Measurements from ENCODE around the gene SLC5A10. TPM values are rescaled to one million over a fixed set of nuclear protein-coding genes. Genes with fewer than 3 reads are reported as not detected.
A peak's percentile ranks its signal among the peaks of the same experiment; 100 is the strongest.

The SLC5A10 gene
- polyA plus RNA-seq, 1 of the 3 experiments (the other 2 are of a cell fraction): not detected

DNA sequence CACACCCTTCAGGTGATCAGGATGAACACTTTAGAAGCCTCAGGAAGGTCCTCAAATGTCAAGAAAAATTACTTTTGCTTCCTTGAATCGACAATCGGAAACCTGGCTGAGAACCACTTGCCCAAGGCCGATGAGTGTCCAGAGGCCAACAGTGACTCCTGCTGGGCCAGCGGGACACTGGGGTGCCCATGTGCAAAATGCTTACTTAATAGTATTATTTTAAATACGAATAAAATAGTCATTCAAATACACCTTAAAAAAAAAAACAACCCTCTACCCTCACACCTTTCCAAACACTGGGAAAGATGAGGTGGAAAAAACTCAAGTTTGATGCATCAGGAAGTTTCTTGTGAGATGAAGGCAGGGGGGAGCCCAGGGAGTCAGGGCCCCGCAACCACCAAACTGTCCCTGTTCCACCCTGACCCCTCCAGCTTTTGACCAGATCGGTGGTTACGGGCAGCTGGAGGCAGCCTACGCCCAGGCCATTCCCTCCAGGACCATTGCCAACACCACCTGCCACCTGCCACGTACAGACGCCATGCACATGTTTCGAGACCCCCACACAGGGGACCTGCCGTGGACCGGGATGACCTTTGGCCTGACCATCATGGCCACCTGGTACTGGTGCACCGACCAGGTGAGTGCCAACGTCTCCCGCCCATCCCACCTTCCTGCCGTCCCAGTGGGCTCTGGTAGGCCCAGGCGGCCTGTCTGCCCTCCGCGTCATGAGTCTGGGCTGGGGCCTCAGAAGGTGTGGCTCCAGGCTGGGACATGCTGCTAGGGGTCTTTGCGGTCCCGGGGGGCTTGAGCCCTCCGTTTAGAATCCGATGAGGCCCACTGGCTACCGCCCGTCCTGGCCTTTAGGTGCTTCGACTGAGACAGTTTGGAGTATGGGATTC is 18.9 kb downstream of the SLC5A10 start:
- H3K36me3 ChIP-seq (replicated peaks in 1 of 2; ENCODE audit: control insufficient read depth in 1 of 2, insufficient read depth in 2 of 2, low read length in 1 of 2): peaks cover 0 to 6% of the 10 kb centered on the region in 2 experiments
- no peaks in the 10 kb centered on the region for H3K79me2 ChIP-seq (ENCODE audit: insufficient read depth)
- H3K27me3 ChIP-seq (ENCODE audit: insufficient read depth): no peaks in the 10 kb centered on the region
- no peak overlapping the region for H2AFZ ChIP-seq (ENCODE audit: low read depth)
- no peak for TF ChIP-seq POLR2AphosphoS5 (IDR thresholded peaks at IDR 0.05; ENCODE audit: low read depth, low read length)
- TF ChIP-seq, protein P1, sequence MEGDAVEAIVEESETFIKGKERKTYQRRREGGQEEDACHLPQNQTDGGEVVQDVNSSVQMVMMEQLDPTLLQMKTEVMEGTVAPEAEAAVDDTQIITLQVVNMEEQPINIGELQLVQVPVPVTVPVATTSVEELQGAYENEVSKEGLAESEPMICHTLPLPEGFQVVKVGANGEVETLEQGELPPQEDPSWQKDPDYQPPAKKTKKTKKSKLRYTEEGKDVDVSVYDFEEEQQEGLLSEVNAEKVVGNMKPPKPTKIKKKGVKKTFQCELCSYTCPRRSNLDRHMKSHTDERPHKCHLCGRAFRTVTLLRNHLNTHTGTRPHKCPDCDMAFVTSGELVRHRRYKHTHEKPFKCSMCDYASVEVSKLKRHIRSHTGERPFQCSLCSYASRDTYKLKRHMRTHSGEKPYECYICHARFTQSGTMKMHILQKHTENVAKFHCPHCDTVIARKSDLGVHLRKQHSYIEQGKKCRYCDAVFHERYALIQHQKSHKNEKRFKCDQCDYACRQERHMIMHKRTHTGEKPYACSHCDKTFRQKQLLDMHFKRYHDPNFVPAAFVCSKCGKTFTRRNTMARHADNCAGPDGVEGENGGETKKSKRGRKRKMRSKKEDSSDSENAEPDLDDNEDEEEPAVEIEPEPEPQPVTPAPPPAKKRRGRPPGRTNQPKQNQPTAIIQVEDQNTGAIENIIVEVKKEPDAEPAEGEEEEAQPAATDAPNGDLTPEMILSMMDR (IDR thresholded peaks at IDR 0.05): peak; percentile 31; the same call in 1 of the 2 replicates
- WGBS (ENCODE audit: low lambda C conversion rate): 91% methylated on average over 18 of the region's 28 CpGs
- DNase-seq: no peak
- no peaks in the 10 kb centered on the region for H4K20me1 ChIP-seq (ENCODE audit: insufficient read depth)
- no peak overlapping the region for H3K4me2 ChIP-seq
- H3F3A ChIP-seq (replicated peaks; ENCODE audit: insufficient read depth): peaks cover 4% of the 10 kb centered on the region
- H3K4me3 ChIP-seq (ENCODE audit: low read depth in 2 of 2, low read length in 1 of 2): no peak overlapping the region
- no peaks in the 10 kb centered on the region for H3K9me2 ChIP-seq
- ChIA-PET CTCF (interaction anchor here (1.4 to 1.9 kb wide), 3 partner anchors 10 to 15 kb away, joined by 3 to 10 read pairs (median 7); no protein-coding TSS in a partner anchor), POLR2A (no interaction called here)
- H3K9ac ChIP-seq: no peak overlapping the region
- no peaks in the 10 kb centered on the region for H3K9me3 ChIP-seq
- no peak overlapping the region for H3K27ac ChIP-seq (ENCODE audit: low read depth in 2 of 2, low read length in 1 of 2)
- H3K4me1 ChIP-seq (ENCODE audit: control insufficient read depth in 1 of 2, insufficient read depth in 2 of 2, low read depth in 1 of 2, low read length in 1 of 2): peaks cover 4 to 24% of the 10 kb centered on the region in 2 experiments; a peak in 2 of 4 replicates

DNA sequence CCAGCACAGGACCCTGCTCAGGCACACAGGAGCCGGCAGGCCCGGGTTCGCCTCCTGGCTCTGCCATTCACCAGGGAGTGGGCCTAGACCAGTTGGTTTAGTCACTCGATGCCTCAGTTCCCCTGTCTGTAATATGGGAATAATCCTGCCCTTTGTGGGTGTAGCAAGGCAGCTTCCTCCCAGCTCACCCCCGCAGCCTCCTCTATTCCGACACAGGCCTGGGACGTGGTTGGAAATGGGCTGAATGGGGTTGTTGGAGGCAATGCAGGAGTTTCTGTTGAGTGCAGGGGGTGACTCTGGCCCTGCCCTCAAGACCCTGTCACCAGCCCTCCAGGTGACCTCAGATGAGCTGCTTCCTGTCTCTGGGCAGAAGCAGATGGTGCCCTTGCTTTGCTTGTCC is 19.8 kb downstream of the SLC5A10 start:
- Histone ChIP-seq H3K4me1 (ENCODE audit: control insufficient read depth in 1 of 2, insufficient read depth in 2 of 2, low read depth in 1 of 2, low read length in 1 of 2) (peaks cover 4 to 22% of the 10 kb centered on the region in 2 experiments; a peak in 2 of 4 replicates), H3F3A (replicated peaks; ENCODE audit: insufficient read depth) (peaks cover 4% of the 10 kb centered on the region), H3K4me3 (ENCODE audit: low read depth in 2 of 2, low read length in 1 of 2) (no peak overlapping the region), H3K27ac (ENCODE audit: low read depth in 2 of 2, low read length in 1 of 2) (no peak overlapping the region; a peak in 1 of 4 replicates), H3K4me2 (no peak overlapping the region), H3K79me2 (ENCODE audit: insufficient read depth) (no peaks in the 10 kb centered on the region), H3K9ac (no peak overlapping the region), H2AFZ (ENCODE audit: low read depth) (no peak overlapping the region), H3K9me2 (no peaks in the 10 kb centered on the region), H4K20me1 (ENCODE audit: insufficient read depth) (no peaks in the 10 kb centered on the region), H3K9me3 (no peaks in the 10 kb centered on the region), H3K27me3 (ENCODE audit: insufficient read depth) (no peaks in the 10 kb centered on the region), H3K36me3 (replicated peaks in 1 of 2; ENCODE audit: control insufficient read depth in 1 of 2, insufficient read depth in 2 of 2, low read length in 1 of 2) (peaks cover 0 to 9% of the 10 kb centered on the region in 2 experiments)
- no peak for DNase-seq
- POLR2A ChIA-PET: no interaction called here
- CTCF ChIA-PET: interaction anchor here (1.7 kb wide), 1 partner anchor 11 kb away, joined by 7 read pairs; no protein-coding TSS in a partner anchor
- TF ChIP-seq MXI1 (IDR thresholded peaks at IDR 0.05; ENCODE audit: low read depth, low read length) (no peak), GABPA (IDR thresholded peaks at IDR 0.05; ENCODE audit: low read depth) (no peak), MEF2A (IDR thresholded peaks at IDR 0.05; ENCODE audit: borderline replicate concordance, low read depth) (no peak), RAD21 (IDR thresholded peaks at IDR 0.05; ENCODE audit: low read length) (no peak), FOXJ3 (CRISPR knock-in tag; IDR thresholded peaks at IDR 0.05) (no peak), FOXM1 (IDR thresholded peaks at IDR 0.05; ENCODE audit: low read depth) (no peak), SMC3 (IDR thresholded peaks at IDR 0.05; ENCODE audit: low read depth, low read length) (no peak), RXRA (IDR thresholded peaks at IDR 0.05; ENCODE audit: borderline replicate concordance, low read depth) (no peak)
- TF ChIP-seq, protein P1 (IDR thresholded peaks at IDR 0.05): no peak
- TF ChIP-seq, protein P2, sequence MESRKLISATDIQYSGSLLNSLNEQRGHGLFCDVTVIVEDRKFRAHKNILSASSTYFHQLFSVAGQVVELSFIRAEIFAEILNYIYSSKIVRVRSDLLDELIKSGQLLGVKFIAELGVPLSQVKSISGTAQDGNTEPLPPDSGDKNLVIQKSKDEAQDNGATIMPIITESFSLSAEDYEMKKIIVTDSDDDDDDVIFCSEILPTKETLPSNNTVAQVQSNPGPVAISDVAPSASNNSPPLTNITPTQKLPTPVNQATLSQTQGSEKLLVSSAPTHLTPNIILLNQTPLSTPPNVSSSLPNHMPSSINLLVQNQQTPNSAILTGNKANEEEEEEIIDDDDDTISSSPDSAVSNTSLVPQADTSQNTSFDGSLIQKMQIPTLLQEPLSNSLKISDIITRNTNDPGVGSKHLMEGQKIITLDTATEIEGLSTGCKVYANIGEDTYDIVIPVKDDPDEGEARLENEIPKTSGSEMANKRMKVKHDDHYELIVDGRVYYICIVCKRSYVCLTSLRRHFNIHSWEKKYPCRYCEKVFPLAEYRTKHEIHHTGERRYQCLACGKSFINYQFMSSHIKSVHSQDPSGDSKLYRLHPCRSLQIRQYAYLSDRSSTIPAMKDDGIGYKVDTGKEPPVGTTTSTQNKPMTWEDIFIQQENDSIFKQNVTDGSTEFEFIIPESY (IDR thresholded peaks at IDR 0.05; ENCODE audit: borderline replicate concordance, low read depth): no peak
- TF ChIP-seq, protein P3, sequence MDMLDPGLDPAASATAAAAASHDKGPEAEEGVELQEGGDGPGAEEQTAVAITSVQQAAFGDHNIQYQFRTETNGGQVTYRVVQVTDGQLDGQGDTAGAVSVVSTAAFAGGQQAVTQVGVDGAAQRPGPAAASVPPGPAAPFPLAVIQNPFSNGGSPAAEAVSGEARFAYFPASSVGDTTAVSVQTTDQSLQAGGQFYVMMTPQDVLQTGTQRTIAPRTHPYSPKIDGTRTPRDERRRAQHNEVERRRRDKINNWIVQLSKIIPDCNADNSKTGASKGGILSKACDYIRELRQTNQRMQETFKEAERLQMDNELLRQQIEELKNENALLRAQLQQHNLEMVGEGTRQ (IDR thresholded peaks at IDR 0.05; ENCODE audit: borderline replicate concordance, low read depth, low read length): no peak
- TF ChIP-seq, protein P4, sequence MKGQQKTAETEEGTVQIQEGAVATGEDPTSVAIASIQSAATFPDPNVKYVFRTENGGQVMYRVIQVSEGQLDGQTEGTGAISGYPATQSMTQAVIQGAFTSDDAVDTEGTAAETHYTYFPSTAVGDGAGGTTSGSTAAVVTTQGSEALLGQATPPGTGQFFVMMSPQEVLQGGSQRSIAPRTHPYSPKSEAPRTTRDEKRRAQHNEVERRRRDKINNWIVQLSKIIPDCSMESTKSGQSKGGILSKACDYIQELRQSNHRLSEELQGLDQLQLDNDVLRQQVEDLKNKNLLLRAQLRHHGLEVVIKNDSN (IDR thresholded peaks at IDR 0.05; ENCODE audit: borderline replicate concordance, low read depth): no peak
- 100% methylated on average over 4 of the region's 7 CpGs for WGBS (ENCODE audit: low lambda C conversion rate)
